Activated CD4-positive, alpha-beta T cell treated with anti-CD3 and anti-CD28 coated beads, Interleukin-10, Interleukin-2, amounts not matched to agents 100 ng/mL and 50 ng/mL, durations not matched to agents 16 hours and 8 hours (primary cell): Measurements from ENCODE around the gene CKAP5.

Experiments used
- DNase-seq: peaks from one replicate; pipeline ENCODE4 v3.0.0-alpha.2; 2020

The CKAP5 gene

DNA sequence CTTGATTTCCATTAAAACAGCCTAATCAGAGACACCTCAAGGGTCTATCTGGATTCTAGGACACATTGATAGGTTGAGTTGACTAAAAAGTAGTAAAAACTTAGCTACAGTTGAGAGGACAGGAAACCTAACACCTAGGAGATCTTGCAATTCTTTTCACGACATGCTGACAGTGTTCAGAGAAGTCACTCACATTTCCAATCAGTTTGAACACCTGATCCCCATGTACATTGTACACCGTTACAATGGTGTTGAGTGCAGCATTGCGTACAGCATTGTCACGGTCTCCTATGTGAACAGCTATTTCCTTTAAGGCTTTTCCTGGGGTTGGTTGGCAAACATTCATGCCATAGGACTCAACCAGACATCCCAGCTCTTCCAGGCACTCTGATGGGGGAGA lies 84.3 kb downstream of the CKAP5 start:
- DNase-seq: no peak

DNA sequence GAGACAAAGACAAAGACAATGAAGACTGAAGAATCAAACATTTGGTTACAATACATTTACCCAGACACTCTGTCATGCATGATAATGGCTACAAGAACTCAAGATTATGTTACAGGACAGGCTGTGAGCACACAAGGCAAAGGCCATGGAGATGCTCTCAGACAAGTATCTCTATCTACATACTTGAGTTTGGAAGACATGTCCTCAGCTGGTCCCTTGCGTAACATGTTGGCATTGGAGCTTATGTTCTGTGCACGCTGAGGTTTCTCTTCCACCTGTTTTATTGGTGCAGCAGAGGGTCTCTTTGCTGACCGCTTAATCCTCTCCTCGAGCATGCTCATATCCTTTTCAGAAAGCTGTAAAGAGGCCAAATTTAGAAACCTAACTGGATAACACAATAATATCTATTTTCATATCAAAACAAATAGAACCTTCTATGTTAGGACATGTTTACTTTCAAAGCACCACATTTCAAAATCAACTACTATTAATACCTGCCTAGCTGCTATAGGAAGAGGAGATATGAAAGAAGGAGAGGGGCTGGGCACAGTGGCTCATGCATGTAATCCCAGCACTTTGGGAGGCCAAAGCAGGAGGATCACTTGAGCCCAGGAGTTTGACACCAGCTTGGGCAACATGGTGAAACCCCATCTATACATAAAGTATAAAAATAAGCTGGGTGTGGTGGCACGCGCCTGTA lies 85.5 kb downstream of the CKAP5 start:
- DNase-seq: no peak

DNA sequence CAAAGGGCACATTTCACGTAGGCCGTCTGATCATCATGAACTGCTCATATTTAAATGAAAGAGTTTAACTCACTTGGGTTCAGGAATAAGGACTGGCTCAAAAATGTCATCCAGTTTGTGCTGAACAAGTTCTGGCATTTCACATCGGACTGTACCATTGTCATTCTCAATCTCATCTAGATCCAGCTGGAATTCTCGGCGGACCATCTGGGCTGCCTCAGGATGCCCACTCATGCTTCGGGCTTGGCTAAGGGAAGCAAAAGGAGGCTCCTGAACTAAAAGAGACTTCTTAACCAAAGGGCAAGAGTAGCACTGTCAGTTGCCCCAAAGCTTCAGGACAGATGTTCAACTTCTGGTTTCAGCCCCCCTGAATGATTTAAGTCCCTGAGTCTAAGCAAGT lies 86.9 kb downstream of the CKAP5 start:
- no peak for DNase-seq

GRCh38 chr11:46755962-46756361 lies 90.1 kb downstream of the CKAP5 start:
- no peak for DNase-seq

DNA sequence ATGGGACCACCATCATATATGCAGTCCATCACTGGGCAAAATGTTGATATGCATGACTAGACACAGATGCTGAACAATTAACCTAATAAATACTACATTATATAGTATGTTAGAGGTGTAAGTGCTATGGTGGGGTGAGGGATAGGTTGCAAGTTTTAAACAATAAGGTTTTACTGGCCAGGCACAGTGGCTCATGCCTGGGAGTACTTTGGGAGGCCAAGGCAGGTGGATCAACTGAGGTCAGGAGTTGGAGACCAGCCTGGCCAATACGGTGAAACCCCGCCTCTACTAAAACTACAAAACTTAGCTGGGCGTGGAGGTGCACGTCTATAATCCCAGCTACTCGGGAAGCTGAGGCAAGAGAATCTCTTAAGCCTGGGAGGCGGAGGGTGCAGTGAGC lies 98.9 kb downstream of the CKAP5 start:
- DNase-seq: no peak

DNA sequence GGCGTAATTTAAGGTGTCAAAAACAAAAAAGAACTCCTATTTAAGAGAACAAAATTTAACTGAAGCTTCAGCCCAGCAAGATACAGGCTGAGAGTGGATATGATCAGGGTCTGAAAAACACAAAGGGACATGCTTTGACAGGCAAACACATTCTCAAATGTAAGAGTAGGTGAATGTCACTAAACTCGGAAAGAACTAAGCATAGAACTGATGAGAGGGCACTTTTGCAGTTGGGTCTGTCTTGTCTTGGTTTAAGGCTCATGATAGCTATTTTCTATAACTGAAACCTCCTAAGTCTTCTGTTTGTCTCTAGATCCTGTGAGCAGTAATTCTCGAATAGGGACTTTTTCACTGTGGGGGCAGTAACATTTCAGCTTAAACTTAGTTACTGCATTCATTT lies 100.1 kb downstream of the CKAP5 start:
- no peak for DNase-seq

DNA sequence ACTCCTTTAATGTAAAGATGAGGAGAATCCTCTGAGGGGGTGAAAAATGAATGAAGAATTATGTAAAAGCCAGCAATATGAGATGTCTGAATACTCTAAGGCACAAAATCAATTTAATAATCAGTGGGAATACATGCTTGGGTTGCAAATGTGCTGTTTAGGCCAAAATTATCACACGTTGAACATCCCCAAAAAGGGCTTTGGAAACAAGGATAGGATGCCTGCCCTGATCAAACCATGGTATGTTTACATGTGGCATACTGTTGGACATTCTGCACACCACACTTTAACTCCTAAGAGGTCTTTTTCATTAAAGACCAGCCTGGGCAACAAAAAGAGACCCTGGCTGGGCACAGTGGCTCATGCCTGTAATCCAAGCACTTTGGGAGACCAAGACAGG lies 100.8 kb downstream of the CKAP5 start:
- no peak for DNase-seq

DNA sequence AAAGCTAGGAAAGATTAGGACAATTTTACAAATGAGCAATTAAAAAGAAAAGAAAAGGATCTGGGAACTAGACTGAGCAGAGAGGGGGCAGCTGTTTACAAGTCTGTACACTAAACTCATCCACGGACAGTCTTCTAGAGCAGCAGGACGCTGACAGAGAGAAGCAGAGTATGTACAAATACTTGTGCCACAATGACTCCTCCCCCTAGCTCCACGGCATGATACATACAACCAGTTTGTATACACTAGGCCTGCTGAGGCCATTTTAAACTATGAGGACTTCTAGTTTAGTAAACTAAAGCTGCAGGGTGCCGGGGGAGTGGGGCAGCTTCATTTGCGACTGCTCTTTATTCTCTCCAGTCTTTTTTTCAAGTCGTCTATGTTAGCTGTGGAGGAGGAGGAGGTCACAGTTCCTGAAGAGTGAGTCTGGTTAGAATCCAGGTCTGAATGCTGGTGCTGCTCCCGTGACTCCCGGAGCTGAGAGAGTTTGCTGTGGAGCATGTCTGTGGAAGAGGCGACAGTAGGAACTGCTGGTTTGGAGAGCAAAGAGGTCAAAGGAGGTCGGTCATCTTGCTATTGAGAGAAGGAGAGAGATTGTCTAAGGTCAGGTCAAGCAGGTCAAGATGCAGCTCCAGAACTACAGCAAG lies 102.3 kb downstream of the CKAP5 start:
- DNase-seq: no peak

DNA sequence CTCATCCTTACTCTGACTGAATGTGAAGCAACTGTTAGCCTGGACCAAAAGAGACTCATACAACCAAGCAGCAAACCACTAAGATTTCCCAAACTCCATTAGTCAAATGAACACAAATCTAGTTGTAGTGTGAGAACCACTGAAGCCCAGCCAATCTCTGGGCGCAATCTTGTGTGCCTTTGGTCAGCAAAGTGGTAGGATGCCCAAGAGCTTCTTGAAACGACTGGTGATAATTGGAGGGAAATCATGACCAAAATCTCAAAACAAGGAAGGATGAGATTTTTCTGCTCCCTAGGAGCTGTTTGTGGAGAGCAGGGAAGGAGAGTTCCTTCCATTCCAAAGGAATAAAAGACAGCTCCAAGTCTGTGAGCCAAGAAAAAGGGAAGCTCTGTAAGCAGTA lies 103.0 kb downstream of the CKAP5 start:
- DNase-seq: no peak

- no peak for DNase-seq
Observed at GRCh38 chr11:46741600-46742484, 104.2 kb downstream of the CKAP5 start.

- DNase-seq: no peak
Observed at GRCh38 chr11:46738887-46739286, 107.2 kb downstream of the CKAP5 start.

GRCh38 chr11:46737699-46738098 lies 108.4 kb downstream of the CKAP5 start:
- no peak for DNase-seq

DNA sequence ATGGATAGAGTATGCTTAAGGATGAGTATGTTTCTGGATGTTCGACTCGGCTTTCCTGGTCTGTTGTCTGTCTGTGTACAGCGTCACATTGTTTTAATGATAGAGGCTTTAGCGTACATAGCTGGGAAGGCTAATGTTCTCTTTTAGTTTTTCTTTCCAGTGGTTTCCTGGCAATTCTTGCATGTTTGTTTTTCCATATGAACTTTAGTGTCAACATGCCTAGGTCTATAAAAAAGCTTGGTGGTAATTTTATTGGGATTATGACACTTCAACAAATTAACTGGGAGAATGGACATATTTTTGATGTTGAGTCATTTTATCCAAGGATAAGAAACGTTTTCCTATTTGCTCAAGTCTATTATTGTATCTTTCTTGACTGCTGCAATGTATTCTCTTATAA lies 109.5 kb downstream of the CKAP5 start:
- no peak for DNase-seq

GRCh38 chr11:46736146-46736545 lies 109.9 kb downstream of the CKAP5 start:
- DNase-seq: no peak

DNA sequence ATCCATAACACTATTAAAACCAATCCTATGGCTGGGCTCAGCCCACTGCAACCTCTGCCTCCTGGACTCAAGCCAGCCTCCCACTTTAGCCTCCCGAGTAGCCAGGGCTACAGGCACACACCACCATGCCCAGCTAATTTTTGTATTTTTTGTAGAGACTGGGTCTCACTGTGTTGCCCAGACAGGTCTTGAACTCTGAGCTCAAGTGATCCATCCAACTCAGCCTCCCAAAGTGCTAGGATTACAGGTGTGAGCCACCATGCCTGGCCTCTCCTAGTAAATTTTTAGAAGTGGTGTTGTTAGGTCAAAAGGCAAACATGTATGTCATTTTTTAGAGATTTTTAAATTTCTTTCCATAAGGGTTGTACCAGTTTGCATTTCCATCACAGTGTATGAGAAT lies 112.8 kb downstream of the CKAP5 start:
- DNase-seq: no peak

GRCh38 chr11:46731545-46731944 lies 114.5 kb downstream of the CKAP5 start:
- no peak for DNase-seq

DNA sequence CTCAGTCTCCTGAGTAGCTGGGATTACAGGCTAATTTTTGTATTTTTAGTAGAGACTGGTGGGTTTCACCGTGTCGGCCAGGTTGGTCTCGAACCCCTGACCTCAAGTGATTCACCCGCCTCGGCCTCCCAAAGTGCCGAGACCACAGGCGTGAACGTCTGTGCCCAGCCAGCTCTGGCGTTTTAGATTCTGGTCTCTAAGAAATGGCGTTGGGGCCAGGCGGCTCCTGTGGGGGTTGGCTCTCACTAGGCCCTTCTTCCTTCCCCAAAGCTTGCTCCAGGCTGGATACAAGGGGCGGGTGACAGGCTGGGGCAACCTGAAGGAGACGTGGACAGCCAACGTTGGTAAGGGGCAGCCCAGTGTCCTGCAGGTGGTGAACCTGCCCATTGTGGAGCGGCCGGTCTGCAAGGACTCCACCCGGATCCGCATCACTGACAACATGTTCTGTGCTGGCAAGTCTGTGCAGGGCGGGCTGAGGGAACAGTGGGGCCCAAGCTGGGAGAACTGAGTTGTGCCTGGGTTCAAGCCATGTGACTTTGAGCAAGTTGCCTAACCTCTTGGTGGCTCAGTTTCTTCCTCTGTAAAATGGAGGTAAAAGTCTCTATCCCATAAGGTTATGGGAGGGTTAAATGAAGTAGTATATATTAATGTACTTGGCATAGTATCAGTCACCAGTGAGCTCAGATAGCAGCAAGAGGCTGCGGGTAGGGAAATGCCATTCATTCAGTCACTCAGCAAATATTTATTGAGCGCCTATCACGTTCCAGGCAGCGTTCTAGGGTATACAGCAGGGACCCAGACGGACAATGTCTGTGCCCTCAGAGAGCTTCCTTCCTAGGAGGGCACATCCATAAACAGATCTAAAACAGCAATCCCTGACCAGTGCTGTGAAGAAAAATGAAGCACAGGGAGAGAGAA lies 116.7 kb downstream of the CKAP5 start:
- DNase-seq: no peak

DNA sequence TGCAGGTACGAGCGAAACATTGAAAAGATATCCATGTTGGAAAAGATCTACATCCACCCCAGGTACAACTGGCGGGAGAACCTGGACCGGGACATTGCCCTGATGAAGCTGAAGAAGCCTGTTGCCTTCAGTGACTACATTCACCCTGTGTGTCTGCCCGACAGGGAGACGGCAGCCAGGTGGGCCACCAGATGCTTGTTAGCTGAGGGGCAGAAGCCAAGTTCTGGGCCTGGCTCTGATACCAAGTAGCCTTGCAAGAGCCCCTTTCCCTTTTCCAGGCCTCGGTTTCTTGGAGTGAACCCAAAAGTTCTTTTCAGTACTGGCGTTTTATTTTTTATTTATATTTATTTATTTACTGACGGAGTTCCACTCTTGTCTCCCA lies 117.4 kb downstream of the CKAP5 start:
- no peak for DNase-seq

DNA sequence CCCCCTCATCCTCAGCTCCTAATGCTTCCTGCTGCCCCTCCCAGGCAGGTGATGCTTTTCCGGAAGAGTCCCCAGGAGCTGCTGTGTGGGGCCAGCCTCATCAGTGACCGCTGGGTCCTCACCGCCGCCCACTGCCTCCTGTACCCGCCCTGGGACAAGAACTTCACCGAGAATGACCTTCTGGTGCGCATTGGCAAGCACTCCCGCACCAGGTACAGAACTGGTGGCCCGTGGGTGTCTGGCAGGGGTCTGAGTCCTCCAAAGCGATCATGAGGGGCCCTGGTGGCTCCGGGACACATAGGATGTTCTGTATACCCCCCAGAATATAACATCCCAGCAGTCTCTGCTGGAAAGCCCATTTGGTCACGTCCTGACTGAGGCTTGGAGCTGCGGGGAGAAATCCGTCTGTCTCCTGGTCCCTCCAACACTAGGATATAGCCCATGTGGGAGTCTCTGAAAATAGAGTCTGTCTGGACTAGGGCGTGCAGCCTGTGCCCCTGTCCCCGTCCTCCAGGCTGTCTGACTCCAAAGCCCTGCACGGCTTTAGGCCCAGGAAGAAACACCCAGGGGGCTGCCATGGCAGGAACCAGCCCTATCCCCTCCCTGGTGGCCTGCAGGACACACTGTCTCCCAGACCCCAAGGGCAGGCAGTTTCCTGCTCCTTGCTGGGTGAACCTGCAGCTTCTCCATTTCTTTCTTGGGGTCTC lies 118.0 kb downstream of the CKAP5 start:
- no peak for DNase-seq

DNA sequence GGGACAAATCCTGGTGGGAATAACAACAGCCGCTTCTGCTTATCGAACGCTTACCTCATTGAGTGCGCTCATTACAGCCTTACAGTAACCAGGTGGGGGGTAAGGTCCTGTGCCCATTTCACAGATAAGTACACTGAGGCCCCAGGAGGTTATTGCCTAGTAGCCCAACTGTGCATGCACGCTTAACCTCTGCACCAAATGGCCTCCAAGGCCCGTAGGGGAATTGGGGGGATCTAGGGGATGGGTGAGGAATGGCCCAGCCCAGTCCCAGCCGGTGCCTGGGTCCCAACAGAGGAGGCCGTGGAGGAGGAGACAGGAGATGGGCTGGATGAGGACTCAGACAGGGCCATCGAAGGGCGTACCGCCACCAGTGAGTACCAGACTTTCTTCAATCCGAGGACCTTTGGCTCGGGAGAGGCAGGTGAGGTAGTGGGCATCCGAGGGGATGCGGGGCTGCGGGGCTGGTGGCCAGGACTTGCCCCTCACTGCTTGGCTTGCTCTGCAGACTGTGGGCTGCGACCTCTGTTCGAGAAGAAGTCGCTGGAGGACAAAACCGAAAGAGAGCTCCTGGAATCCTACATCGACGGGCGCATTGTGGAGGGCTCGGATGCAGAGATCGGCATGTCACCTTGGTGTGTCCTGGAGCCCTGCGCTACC lies 119.7 kb downstream of the CKAP5 start:
- DNase-seq: no peak

DNA sequence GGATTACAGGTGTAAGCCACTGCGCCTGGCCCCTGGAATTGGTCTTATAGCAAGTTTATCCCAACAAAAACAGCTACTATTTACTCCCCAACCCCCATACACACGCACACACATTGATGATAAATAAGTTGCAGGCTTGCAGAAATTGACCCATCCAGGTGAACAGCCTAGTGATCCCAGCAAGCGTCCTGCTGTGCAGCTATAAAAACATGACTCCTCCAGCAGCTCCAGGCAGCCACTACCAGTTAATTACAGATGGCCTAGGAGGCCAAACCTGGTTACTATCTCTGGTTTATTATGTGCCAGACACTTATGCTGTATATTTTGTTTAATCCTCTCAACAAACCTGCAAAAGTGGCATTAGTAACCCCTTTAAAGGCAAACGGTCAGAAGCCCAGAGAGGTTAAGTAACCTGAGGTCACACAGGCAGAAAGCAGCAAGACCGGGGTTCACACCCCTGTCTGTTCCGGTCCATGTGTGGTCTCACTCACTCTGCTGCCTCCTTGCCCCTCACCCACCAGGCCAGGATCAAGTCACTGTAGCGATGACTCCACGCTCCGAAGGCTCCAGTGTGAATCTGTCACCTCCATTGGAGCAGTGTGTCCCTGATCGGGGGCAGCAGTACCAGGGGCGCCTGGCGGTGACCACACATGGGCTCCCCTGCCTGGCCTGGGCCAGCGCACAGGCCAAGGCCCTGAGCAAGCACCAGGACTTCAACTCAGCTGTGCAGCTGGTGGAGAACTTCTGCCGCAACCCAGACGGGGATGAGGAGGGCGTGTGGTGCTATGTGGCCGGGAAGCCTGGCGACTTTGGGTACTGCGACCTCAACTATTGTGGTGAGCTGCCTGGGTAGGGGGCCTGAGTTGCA lies 120.5 kb downstream of the CKAP5 start:
- DNase-seq: no peak
